ENCODE measurements around the gene NCBP2. TPM values are rescaled to one million over a fixed set of nuclear protein-coding genes. Genes with fewer than 3 reads are reported as not detected.

NCBP2 gene
- total RNA-seq, 1 experiment from 2014 or later = 102 TPM

GRCh38 chr3:196932600-196932999 lies 9.7 kb downstream of the NCBP2 start:
- H3K27me3 ChIP-seq = no peaks in the 10 kb centered on the region
- H3K27ac ChIP-seq = no peak overlapping the region
- no peaks in the 10 kb centered on the region for H3K4me1 ChIP-seq
- H3K36me3 ChIP-seq = peaks cover 52% of the 10 kb centered on the region
- H3K4me3 ChIP-seq = no peak overlapping the region
- no peak for DNase-seq
- no peaks in the 10 kb centered on the region for H3K9me3 ChIP-seq (replicated peaks)

- Histone ChIP-seq H3K4me3 (no peak overlapping the region), H3K36me3 (peaks cover 46% of the 10 kb centered on the region), H3K4me1 (no peaks in the 10 kb centered on the region), H3K27ac (no peak overlapping the region), H3K27me3 (no peaks in the 10 kb centered on the region), H3K9me3 (replicated peaks) (no peaks in the 10 kb centered on the region)
- no peak for DNase-seq
Observed at GRCh38 chr3:196931828-196932587, 10.3 kb downstream of the NCBP2 start.

GRCh38 chr3:196931157-196931556 lies 11.2 kb downstream of the NCBP2 start:
- no peaks in the 10 kb centered on the region for H3K27me3 ChIP-seq
- peaks cover 37% of the 10 kb centered on the region for H3K36me3 ChIP-seq
- H3K4me1 ChIP-seq = no peaks in the 10 kb centered on the region
- no peaks in the 10 kb centered on the region for H3K9me3 ChIP-seq (replicated peaks)
- no peak overlapping the region for H3K4me3 ChIP-seq
- no peak for DNase-seq
- no peak overlapping the region for H3K27ac ChIP-seq

- Histone ChIP-seq H3K9me3 (replicated peaks) (no peaks in the 10 kb centered on the region), H3K4me3 (no peak overlapping the region), H3K27ac (no peak overlapping the region), H3K4me1 (no peaks in the 10 kb centered on the region), H3K36me3 (peaks cover 18% of the 10 kb centered on the region), H3K27me3 (no peaks in the 10 kb centered on the region)
- no peak for DNase-seq
Observed at GRCh38 chr3:196927571-196928453, 14.5 kb downstream of the NCBP2 start.

GRCh38 chr3:196920733-196921132 lies 21.6 kb downstream of the NCBP2 start:
- DNase-seq = no peak
- Histone ChIP-seq H3K4me3 (no peak overlapping the region), H3K4me1 (no peaks in the 10 kb centered on the region), H3K27ac (no peak overlapping the region), H3K27me3 (no peaks in the 10 kb centered on the region), H3K36me3 (peaks cover 27% of the 10 kb centered on the region), H3K9me3 (replicated peaks) (no peaks in the 10 kb centered on the region)

- Histone ChIP-seq H3K27ac (no peak overlapping the region), H3K9me3 (replicated peaks) (no peaks in the 10 kb centered on the region), H3K4me1 (no peaks in the 10 kb centered on the region), H3K27me3 (no peaks in the 10 kb centered on the region), H3K4me3 (no peak overlapping the region), H3K36me3 (peaks cover 41% of the 10 kb centered on the region)
- DNase-seq = peak in 1 of 2 experiments; percentile 17
Observed at GRCh38 chr3:196918968-196919367, 23.4 kb downstream of the NCBP2 start.

GRCh38 chr3:196916995-196917394 lies 25.3 kb downstream of the NCBP2 start:
- no peaks in the 10 kb centered on the region for H3K9me3 ChIP-seq (replicated peaks)
- DNase-seq = no peak
- no peaks in the 10 kb centered on the region for H3K4me1 ChIP-seq
- no peaks in the 10 kb centered on the region for H3K27me3 ChIP-seq
- no peak overlapping the region for H3K27ac ChIP-seq
- no peak overlapping the region for H3K4me3 ChIP-seq
- peaks cover 31% of the 10 kb centered on the region for H3K36me3 ChIP-seq

GRCh38 chr3:196916221-196916620 lies 26.1 kb downstream of the NCBP2 start:
- DNase-seq = no peak
- Histone ChIP-seq H3K36me3 (peaks cover 27% of the 10 kb centered on the region), H3K27ac (no peak overlapping the region), H3K4me1 (no peaks in the 10 kb centered on the region), H3K9me3 (replicated peaks) (no peaks in the 10 kb centered on the region), H3K4me3 (no peak overlapping the region), H3K27me3 (no peaks in the 10 kb centered on the region)

- H3K4me1 ChIP-seq = no peaks in the 10 kb centered on the region
- H3K27ac ChIP-seq = no peak overlapping the region
- no peak overlapping the region for H3K4me3 ChIP-seq
- H3K27me3 ChIP-seq = no peaks in the 10 kb centered on the region
- H3K36me3 ChIP-seq = peaks cover 27% of the 10 kb centered on the region
- no peak for DNase-seq
- H3K9me3 ChIP-seq (replicated peaks) = no peaks in the 10 kb centered on the region
Observed at GRCh38 chr3:196915375-196915774, 27.0 kb downstream of the NCBP2 start.

GRCh38 chr3:196914866-196915265 lies 27.5 kb downstream of the NCBP2 start:
- Histone ChIP-seq H3K36me3 (peaks cover 27% of the 10 kb centered on the region), H3K4me3 (no peak overlapping the region), H3K4me1 (no peaks in the 10 kb centered on the region), H3K9me3 (replicated peaks) (no peaks in the 10 kb centered on the region), H3K27me3 (no peaks in the 10 kb centered on the region), H3K27ac (no peak overlapping the region)
- DNase-seq = no peak

- Histone ChIP-seq H3K9me3 (replicated peaks) (no peaks in the 10 kb centered on the region), H3K36me3 (peaks cover 50% of the 10 kb centered on the region), H3K4me3 (no peak overlapping the region), H3K27ac (no peak overlapping the region), H3K4me1 (no peaks in the 10 kb centered on the region), H3K27me3 (no peaks in the 10 kb centered on the region)
- no peak for DNase-seq
Observed at GRCh38 chr3:196903740-196904139, 38.6 kb downstream of the NCBP2 start.

GRCh38 chr3:196902296-196902695 lies 40.0 kb downstream of the NCBP2 start:
- DNase-seq = no peak
- Histone ChIP-seq H3K36me3 (peaks cover 46% of the 10 kb centered on the region), H3K4me1 (no peaks in the 10 kb centered on the region), H3K9me3 (replicated peaks) (no peaks in the 10 kb centered on the region), H3K4me3 (no peak overlapping the region), H3K27me3 (no peaks in the 10 kb centered on the region), H3K27ac (no peak overlapping the region)

GRCh38 chr3:196901768-196902167 lies 40.6 kb downstream of the NCBP2 start:
- no peak for DNase-seq
- Histone ChIP-seq H3K4me3 (no peak overlapping the region), H3K4me1 (no peaks in the 10 kb centered on the region), H3K27ac (no peak overlapping the region), H3K9me3 (replicated peaks) (no peaks in the 10 kb centered on the region), H3K27me3 (no peaks in the 10 kb centered on the region), H3K36me3 (peaks cover 46% of the 10 kb centered on the region)

- Histone ChIP-seq H3K4me1 (no peaks in the 10 kb centered on the region), H3K27ac (no peak overlapping the region), H3K9me3 (replicated peaks) (no peaks in the 10 kb centered on the region), H3K36me3 (peaks cover 21% of the 10 kb centered on the region), H3K27me3 (no peaks in the 10 kb centered on the region), H3K4me3 (no peak overlapping the region)
- no peak for DNase-seq
Observed at GRCh38 chr3:196896229-196896628, 46.1 kb downstream of the NCBP2 start.

- no peaks in the 10 kb centered on the region for H3K27me3 ChIP-seq
- no peak overlapping the region for H3K4me3 ChIP-seq
- no peak for DNase-seq
- no peak overlapping the region for H3K27ac ChIP-seq
- H3K9me3 ChIP-seq (replicated peaks) = no peaks in the 10 kb centered on the region
- peaks cover 15% of the 10 kb centered on the region for H3K36me3 ChIP-seq
- H3K4me1 ChIP-seq = no peaks in the 10 kb centered on the region
Observed at GRCh38 chr3:196894557-196895295, 47.6 kb downstream of the NCBP2 start.

Measured in SJCRH30 (cell line).